Spleen (tissue), 7 donors: ENCODE measurements around the gene COTL1.

Experiments
- CTCF ChIP-seq, 11 experiments: fragments of 200-600 bp in 7 of 11; fragments of 450-650 bp in 4 of 11; sonication (generic) in 4 of 11; IDR thresholded peaks in 8 of 11; conservative IDR thresholded peaks in 3 of 11; 1 replicate in 7 of 11; 2 replicates in 4 of 11; pipeline versions ENCODE4 v1.4.0 to v1.8.0; 2016 to 2021; ENCODE audit warnings: antibody characterized with exemption in 11 of 11, inconsistent platforms in 4 of 11, mild to moderate bottlenecking in 1 of 11
- POLR2A ChIP-seq, 3 donors: fragments of 450-650 bp; IDR thresholded peaks; one replicate each; pipeline ENCODE4 v1.5.1; 2017; ENCODE audit warnings: antibody characterized with exemption in 3 of 3, mild to moderate bottlenecking in 1 of 3
- POLR2AphosphoS5 ChIP-seq, 3 donors: sonication (generic); formaldehyde crosslinking; IDR thresholded peaks; one replicate each; pipeline ENCODE4 v1.5.1; 2017; ENCODE audit warnings: antibody characterized with exemption in 3 of 3
- donor health status: DM: no; HTN: no; CAD: no; lungs with moderate emphysema.
- donor health status: DM: no; HTN: no; CAD: no.
- donor health status: DM: no; HTN: no; CAD: no.

GRCh38 chr16:84643674-84644073 is 25.8 kb upstream of the COTL1 start:
- TF ChIP-seq CTCF (IDR thresholded peaks at IDR 0.05 in 8 of 11, conservative IDR thresholded peaks at IDR 0.05 in 3 of 11) (no peak), POLR2AphosphoS5 (IDR thresholded peaks at IDR 0.05) (no peak), POLR2A (IDR thresholded peaks at IDR 0.05) (no peak)
